ENCODE data around the gene FARSA.

- TF ChIP-seq CTCF (IDR thresholded peaks at IDR 0.05) (no peak), POLR2AphosphoS5 (IDR thresholded peaks at IDR 0.05; ENCODE audit: insufficient read depth in 1 of 2, low read depth in 1 of 2) (no peak)
These were observed 26.3 kb downstream of the FARSA start for GRCh38 chr19:12907166-12907565.
